Epidermal melanocyte (primary cell): ENCODE data around the gene PGA3.
A peak's percentile ranks its signal among the peaks of the same experiment; 100 is the strongest.
"Not testable (repeated sequence)": the region's sequence is repeated elsewhere in the genome, so short reads cannot be mapped to it uniquely, and the experiment has no call there.

Source experiments
- DNase-seq: peaks from one replicate; pipeline ENCODE4 v3.0.0; 2011; ENCODE audit warnings: low spot score; ENCODE audit not compliant: insufficient read length

PGA3 gene

DNA sequence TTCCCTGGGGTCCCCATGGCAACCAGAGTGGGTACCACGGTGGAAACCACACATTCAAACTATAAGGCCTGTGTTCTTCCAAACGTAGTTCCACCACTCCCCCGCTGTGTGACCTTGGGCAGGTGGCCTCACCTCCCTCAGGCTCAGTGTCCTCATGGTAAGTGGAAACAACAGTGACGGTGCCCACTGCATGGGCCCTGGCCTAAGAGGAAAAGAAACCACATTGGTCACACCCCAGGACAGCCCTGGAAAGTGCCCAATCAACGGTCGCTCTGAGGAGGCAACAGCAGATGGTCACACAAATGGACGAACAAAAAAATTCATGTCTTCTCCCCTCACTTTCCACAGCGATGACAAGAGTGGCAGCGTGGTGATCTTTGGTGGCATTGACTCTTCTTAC, 44.8 kb downstream of the PGA3 start:
- not testable (repeated sequence) for DNase-seq

DNA sequence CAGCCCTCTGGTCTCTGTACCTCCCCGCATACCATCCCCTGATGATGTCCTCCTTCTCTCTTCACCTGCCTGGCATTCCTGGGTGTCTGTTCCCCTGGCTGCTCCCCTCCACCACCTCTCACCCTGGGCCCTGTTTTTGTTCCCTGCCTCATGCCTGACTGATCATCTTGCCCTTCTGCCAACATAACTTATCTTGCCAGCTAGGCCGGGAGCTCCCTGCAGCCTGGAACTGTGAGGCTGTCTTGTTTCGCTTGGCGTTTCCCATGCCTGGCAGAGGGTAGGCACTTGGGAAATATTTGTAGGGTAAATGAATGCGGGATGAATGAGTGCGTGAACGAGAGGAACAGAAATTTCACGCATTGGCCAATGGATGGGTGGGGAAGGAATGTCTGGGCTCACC, 45.9 kb downstream of the PGA3 start:
- not testable (repeated sequence) for DNase-seq

DNA sequence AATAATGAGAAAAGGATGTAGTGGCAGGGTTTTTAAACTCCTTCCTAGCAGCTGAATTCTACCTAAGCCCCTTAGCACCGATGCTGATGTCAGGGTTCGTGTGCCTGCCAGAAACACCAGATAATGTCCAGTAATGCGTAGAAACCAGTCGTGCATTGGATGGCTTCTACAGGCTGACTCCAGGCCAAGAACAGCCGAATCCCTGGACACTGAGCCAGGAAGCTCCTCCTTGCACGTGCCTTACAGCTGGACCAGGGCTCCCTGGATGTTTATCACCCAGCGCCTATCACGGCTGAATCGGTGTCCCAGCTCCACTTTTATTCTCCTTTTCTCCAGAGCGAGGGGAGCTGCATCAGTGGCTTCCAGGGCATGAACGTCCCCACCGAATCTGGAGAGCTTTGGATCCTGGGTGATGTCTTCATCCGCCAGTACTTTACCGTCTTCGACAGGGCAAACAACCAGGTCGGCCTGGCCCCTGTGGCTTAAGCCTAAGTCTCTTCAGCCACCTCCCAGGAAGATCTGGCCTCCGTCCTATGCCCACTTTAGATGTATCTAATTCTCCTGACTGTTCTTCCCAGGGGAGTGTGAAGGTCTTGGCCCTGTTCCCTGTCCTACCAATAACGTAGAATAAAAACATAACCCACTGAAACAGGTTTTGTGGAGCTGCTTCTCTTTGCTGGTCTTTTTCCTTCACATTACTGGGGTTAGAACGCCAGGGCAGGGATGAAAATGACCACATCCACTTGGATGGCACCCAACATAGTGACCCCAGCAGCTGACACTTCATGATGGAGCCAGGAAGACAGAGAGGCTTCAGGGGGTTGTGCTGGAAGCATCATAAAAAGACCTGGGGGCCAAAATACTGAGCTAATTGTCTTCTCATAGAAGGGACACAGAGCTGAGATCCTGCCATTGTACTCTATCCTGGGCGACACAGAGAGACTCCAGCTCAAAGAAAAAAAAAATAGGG, 47.8 kb downstream of the PGA3 start:
- not testable (repeated sequence) for DNase-seq

DNA sequence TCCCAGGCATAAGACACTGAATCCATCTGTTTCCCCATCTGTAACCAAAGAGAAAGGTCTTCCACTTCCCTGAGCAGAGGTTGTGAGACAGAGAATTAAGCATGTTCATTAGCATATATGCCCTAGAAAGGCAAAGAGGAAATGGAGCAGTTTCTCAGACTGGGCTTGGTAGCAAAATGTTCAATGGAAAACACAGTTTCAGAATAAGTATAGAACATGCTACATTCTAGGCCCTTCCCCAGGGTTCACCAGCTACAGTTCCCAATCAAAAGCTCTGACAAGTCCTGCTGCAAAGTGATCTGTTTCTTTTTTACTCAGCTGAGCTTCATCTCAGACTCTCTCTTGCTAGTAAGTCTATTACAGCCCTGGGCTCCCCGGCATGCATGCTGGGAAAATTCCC, 49.0 kb downstream of the PGA3 start:
- DNase-seq, result not testable (repeated sequence)

DNA sequence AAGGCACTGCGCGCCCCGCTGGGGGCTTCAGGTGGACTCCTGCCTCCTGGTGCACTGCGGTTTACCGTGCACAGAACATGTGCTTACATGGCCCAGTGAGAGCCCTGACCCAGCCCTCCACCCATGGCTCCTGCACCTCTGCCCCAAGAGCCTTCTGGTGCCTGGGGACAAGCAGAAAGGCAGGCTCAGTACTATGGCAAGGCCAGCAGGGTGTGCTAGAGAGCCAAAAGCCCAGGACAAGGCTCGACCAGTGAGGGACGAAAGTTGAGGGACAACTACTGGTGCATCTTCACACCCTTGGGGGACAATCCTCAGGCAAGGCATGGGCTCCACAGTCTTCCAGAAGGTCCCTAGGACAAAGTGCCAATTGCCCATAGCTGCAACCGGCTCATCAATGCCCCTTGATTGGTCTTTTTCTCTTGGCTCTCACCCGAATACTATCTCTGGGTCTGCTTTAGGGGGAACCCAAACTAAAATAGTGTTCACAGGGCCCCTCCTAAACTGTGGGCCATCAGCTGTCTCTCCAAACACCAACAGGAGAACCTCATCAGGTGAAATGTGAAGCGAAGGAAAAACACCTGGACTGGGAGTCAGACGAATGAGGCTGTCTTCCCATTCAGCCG, 51.2 kb downstream of the PGA3 start:
- DNase-seq, result peak; percentile 90

DNA sequence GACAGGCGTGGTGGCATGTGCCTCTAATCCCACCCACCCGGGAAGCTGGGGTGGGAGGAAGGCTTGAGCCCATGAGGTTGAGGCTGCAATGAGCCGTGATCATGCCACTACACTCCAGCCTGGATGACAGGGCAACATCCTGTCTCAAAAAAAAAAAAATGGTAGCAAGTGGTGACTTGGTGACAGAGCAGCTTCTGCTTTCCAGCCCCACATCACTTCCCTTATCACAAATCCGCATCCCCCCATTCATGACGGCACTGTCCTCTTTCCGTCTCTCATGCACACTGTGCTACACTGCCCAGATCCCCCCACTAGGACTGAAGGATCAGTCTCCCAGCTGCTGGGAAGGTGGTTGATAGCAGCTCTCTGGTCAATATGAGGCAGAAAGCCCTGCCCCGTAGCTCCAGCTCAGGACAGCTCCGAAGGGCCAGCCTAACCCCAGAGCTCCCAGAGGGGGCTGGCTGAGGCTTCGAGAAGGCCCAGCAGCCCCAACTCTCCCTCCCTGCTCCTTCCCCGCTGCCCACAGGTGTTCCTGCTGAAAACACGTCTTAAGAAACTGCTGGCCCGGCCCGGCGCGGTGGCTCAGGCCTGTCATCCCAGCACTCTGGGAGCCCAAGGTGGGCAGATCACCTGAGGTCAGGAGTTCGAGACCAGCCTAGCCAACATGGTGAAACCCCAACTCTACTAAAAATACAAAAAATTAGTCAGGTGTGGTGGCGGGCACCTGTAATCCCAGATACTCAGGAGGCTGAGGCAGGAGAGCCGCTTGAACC, 53.6 kb downstream of the PGA3 start:
- DNase-seq, result no peak

DNA sequence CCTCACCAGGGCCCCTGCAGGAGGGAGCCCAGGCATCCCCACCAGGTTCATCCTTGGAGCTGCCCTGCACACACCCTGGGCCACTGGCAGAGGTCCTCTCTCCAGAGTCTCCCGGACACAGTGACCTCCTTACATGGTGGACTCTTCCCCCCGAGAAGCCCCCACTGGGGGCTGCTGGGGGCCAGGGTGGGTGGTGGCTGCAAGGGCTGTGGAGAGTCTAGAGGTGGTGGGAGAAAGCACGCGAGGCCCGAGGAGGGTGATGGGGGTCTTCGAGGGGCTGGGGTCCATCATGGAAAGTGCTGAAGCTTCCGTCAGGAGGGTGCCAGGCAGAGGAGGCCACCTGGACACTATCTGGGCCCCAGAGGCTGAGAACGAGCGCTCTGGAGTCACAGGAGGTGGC, 55.2 kb downstream of the PGA3 start:
- DNase-seq, result no peak

DNA sequence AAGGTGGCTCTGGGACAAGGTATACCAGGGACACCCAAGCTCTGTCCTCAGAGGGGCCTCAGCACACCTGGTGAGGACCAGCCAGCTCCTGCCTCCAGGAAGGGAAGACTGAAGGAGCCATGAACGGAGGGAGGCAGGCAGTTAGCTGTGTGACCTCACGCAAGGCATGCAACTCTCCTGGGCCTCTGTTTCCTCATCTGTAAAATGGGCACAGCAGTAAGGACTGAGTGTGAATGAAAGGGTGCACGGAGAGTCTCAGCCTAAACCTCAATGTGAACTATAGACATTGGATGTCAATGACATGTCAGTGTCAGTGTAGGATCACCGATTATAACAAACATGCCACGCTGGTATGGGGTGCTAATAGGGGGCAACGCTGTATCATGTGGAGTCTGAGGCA, 56.0 kb downstream of the PGA3 start:
- no peak for DNase-seq
